ENCODE results near the gene MGME1.

Gene MGME1

GRCh38 chr20:17941087-17941825 lies 27.6 kb upstream of the MGME1 start:
- DNase-seq (ENCODE audit: low spot score): no peak
- Histone ChIP-seq H3K27ac (no peak overlapping the region), H3K4me3 (no peak overlapping the region)
- TF ChIP-seq CTCF (IDR thresholded peaks at IDR 0.05): no peak

GRCh38 chr20:17941826-17942196 lies 27.0 kb upstream of the MGME1 start:
- no peak for DNase-seq (ENCODE audit: low spot score)
- H3K4me3 ChIP-seq: no peak overlapping the region
- no peak overlapping the region for H3K27ac ChIP-seq
- no peak for TF ChIP-seq CTCF (IDR thresholded peaks at IDR 0.05)

- Histone ChIP-seq H3K27ac (no peak overlapping the region), H3K4me3 (no peak overlapping the region)
- no peak for DNase-seq (ENCODE audit: low spot score)
- TF ChIP-seq CTCF (IDR thresholded peaks at IDR 0.05): no peak
These were observed 25.5 kb upstream of the MGME1 start for GRCh38 chr20:17943343-17943742.

GRCh38 chr20:17944854-17945474 lies 23.9 kb upstream of the MGME1 start:
- DNase-seq (ENCODE audit: low spot score): no peak
- Histone ChIP-seq H3K27ac (no peak overlapping the region), H3K4me3 (no peak overlapping the region)
- no peak for TF ChIP-seq CTCF (IDR thresholded peaks at IDR 0.05)

GRCh38 chr20:17946040-17946439 lies 22.8 kb upstream of the MGME1 start:
- Histone ChIP-seq H3K4me3 (no peak overlapping the region), H3K27ac (no peak overlapping the region)
- DNase-seq (ENCODE audit: low spot score): no peak
- no peak for TF ChIP-seq CTCF (IDR thresholded peaks at IDR 0.05)

GRCh38 chr20:17946572-17947473 lies 22.0 kb upstream of the MGME1 start:
- no peak for TF ChIP-seq CTCF (IDR thresholded peaks at IDR 0.05)
- Histone ChIP-seq H3K4me3 (no peak overlapping the region), H3K27ac (no peak overlapping the region)
- DNase-seq (ENCODE audit: low spot score): no peak
